DMS 273 treated with DMSO at 0.1 percent for 48 hours (cell line): ENCODE results near the gene FDX1.
"Not testable (repeated sequence)": the region's sequence is repeated elsewhere in the genome, so short reads cannot be mapped to it uniquely, and the experiment has no call there.

ENCODE experiments used
- DNase-seq: peaks from one replicate; lab custom pipeline; 2025; lab: John Stamatoyannopoulos, UW

Gene FDX1

GRCh38 chr11:110429731-110430266 is at the start of gene FDX1:
FDX1 (plus strand) TSS chr11:110429948; CDS start chr11:110430121, 173 bp downstream.
- DNase-seq: peak; percentile 52

- no peak for DNase-seq
Observed at GRCh38 chr11:110380836-110381622, 48.7 kb upstream of the FDX1 start.

GRCh38 chr11:110388231-110388630 is 41.5 kb upstream of the FDX1 start:
- DNase-seq: not testable (repeated sequence)

- no peak for DNase-seq
Observed at GRCh38 chr11:110389965-110390364, 39.8 kb upstream of the FDX1 start.

GRCh38 chr11:110392056-110392455 is 37.7 kb upstream of the FDX1 start:
- DNase-seq: no peak

- not testable (repeated sequence) for DNase-seq
Observed at GRCh38 chr11:110397668-110398286, 32.0 kb upstream of the FDX1 start.

GRCh38 chr11:110403585-110403984 is 26.2 kb upstream of the FDX1 start:
- not testable (repeated sequence) for DNase-seq

GRCh38 chr11:110405636-110406035 is 24.1 kb upstream of the FDX1 start:
- not testable (repeated sequence) for DNase-seq

GRCh38 chr11:110407315-110407714 is 22.4 kb upstream of the FDX1 start:
- DNase-seq: no peak

GRCh38 chr11:110409174-110409573 is 20.6 kb upstream of the FDX1 start:
- DNase-seq: no peak

GRCh38 chr11:110410651-110411050 is 19.1 kb upstream of the FDX1 start:
- DNase-seq: no peak

GRCh38 chr11:110415081-110415480 is 14.7 kb upstream of the FDX1 start:
- DNase-seq: no peak

- not testable (repeated sequence) for DNase-seq
Observed at GRCh38 chr11:110421658-110422057, 8.1 kb upstream of the FDX1 start.

- no peak for DNase-seq
Observed at GRCh38 chr11:110422306-110422905, 7.3 kb upstream of the FDX1 start.

GRCh38 chr11:110424775-110425444 is 4.8 kb upstream of the FDX1 start:
- no peak for DNase-seq

GRCh38 chr11:110425751-110426545 is 3.8 kb upstream of the FDX1 start:
- peak; percentile 15 for DNase-seq

GRCh38 chr11:110428040-110428439 is 1.7 kb upstream of the FDX1 start:
- no peak for DNase-seq

- no peak for DNase-seq
Observed at GRCh38 chr11:110428956-110429730, 605 bp upstream of the FDX1 start.

- DNase-seq: no peak
Observed at GRCh38 chr11:110430267-110431050, 711 bp downstream of the FDX1 start.
